ENCODE results near the gene WNT16. TPM values are rescaled to one million over a fixed set of nuclear protein-coding genes. Genes with fewer than 3 reads are reported as not detected.
A peak's percentile ranks its signal among the peaks of the same experiment; 100 is the strongest.

WNT16 gene
- total RNA-seq, 1 donor: under 0.01 TPM

DNA sequence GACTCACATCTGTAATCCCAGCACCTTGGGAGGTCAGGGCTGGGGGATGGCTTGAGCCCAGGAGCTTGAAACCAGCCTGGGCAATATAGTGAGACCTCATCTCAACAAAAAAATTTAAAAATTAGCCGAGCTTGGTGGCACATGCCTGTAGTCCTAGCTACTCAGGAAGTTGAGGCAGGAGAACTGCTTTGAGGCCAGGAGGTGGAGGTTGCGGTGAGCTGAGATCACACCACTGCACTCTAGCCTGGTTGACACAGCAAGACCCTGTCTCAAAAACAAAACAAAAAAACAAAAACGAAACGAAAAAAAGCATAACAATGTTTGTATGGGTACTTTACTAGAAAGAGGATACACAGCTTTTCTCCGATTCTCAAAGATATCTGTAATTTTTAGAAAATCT, 31.8 kb downstream of the WNT16 start:
- H3K27me3 ChIP-seq (ENCODE audit: insufficient read depth, low read length): no peaks in the 10 kb centered on the region
- H3K4me1 ChIP-seq (ENCODE audit: insufficient read depth, low read length): no peaks in the 10 kb centered on the region
- H3K9me3 ChIP-seq (ENCODE audit: low read depth, low read length): no peaks in the 10 kb centered on the region
- no peak overlapping the region for H3K4me2 ChIP-seq (ENCODE audit: insufficient read depth, low read length)
- H2AFZ ChIP-seq (ENCODE audit: low read length): no peak overlapping the region
- TF ChIP-seq, protein P1, sequence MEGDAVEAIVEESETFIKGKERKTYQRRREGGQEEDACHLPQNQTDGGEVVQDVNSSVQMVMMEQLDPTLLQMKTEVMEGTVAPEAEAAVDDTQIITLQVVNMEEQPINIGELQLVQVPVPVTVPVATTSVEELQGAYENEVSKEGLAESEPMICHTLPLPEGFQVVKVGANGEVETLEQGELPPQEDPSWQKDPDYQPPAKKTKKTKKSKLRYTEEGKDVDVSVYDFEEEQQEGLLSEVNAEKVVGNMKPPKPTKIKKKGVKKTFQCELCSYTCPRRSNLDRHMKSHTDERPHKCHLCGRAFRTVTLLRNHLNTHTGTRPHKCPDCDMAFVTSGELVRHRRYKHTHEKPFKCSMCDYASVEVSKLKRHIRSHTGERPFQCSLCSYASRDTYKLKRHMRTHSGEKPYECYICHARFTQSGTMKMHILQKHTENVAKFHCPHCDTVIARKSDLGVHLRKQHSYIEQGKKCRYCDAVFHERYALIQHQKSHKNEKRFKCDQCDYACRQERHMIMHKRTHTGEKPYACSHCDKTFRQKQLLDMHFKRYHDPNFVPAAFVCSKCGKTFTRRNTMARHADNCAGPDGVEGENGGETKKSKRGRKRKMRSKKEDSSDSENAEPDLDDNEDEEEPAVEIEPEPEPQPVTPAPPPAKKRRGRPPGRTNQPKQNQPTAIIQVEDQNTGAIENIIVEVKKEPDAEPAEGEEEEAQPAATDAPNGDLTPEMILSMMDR (IDR thresholded peaks at IDR 0.05; ENCODE audit: extremely low read depth, low read depth, low read length): no peak
- H3K4me3 ChIP-seq (ENCODE audit: insufficient read depth, low read length): no peak overlapping the region
- peaks cover 66% of the 10 kb centered on the region for H3K36me3 ChIP-seq (ENCODE audit: insufficient read depth, low read length)
- H3K79me2 ChIP-seq (ENCODE audit: insufficient read depth, low read length): peaks cover 7% of the 10 kb centered on the region
- no peak for DNase-seq (ENCODE audit: insufficient read length, low spot score, missing footprints)
- H4K20me1 ChIP-seq (ENCODE audit: insufficient read depth, low read length): no peaks in the 10 kb centered on the region
- H3K27ac ChIP-seq (ENCODE audit: low read depth, low read length): no peak overlapping the region

DNA sequence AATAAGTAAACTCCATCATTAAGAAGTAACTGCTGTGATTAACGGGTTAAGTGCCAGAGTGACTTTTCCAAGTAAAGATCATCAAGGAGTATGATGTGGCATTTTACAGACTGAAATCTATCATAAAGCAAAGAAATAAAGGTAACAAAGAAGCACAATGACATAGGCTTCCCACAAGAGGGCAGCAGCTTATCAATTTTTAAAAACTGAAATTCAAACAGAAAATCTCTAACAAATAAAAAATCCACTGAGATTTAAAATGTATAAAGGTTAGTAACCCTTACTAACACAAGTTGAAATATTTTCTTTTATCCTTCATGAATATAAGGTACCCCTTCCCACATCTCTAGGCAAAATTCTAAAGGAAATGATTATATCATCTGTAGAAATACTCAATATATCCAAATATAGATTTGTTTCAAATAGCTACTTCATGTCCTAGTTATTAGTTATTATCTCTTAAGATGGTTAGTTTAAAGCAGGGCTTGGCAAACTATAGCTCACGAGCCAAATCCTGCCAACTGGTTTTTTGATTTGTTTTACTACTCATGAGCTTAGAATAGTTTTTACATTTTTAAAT, 38.1 kb downstream of the WNT16 start:
- TF ChIP-seq, protein P1 (IDR thresholded peaks at IDR 0.05; ENCODE audit: extremely low read depth, low read depth, low read length): peak; percentile 69
- no peak overlapping the region for H3K27ac ChIP-seq (ENCODE audit: low read depth, low read length)
- peaks cover 3% of the 10 kb centered on the region for H4K20me1 ChIP-seq (ENCODE audit: insufficient read depth, low read length)
- no peak overlapping the region for H2AFZ ChIP-seq (ENCODE audit: low read length)
- H3K79me2 ChIP-seq (ENCODE audit: insufficient read depth, low read length): peaks cover 28% of the 10 kb centered on the region
- H3K4me2 ChIP-seq (ENCODE audit: insufficient read depth, low read length): no peak overlapping the region
- no peaks in the 10 kb centered on the region for H3K9me3 ChIP-seq (ENCODE audit: low read depth, low read length)
- no peak overlapping the region for H3K4me3 ChIP-seq (ENCODE audit: insufficient read depth, low read length)
- H3K36me3 ChIP-seq (ENCODE audit: insufficient read depth, low read length): peaks cover 58% of the 10 kb centered on the region
- peaks cover 7% of the 10 kb centered on the region for H3K4me1 ChIP-seq (ENCODE audit: insufficient read depth, low read length)
- no peak for DNase-seq (ENCODE audit: insufficient read length, low spot score, missing footprints)
- no peaks in the 10 kb centered on the region for H3K27me3 ChIP-seq (ENCODE audit: insufficient read depth, low read length)

DNA sequence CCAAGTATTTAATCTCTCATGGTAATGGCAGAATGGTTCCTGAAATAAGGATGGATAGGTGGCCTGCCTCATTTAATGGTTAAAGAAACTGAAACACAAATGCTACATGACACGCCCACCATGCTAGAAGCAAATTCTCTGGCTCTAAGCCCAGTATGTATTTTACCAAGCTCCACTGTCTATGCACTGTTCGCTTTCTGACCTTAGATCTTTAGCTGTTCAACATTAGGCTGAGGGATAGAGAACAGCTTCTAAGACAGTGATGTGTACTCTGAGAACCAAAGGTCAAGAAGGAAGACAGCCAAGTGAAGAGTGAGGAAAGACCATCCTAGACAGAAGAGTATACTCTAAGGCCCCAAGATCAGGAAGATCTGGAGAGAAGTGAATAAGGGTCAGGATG, 40.7 kb downstream of the WNT16 start:
- Histone ChIP-seq H3K36me3 (ENCODE audit: insufficient read depth, low read length) (peaks cover 41% of the 10 kb centered on the region), H2AFZ (ENCODE audit: low read length) (no peak overlapping the region), H3K4me1 (ENCODE audit: insufficient read depth, low read length) (peaks cover 12% of the 10 kb centered on the region), H3K4me3 (ENCODE audit: insufficient read depth, low read length) (no peak overlapping the region), H3K79me2 (ENCODE audit: insufficient read depth, low read length) (peaks cover 30% of the 10 kb centered on the region), H4K20me1 (ENCODE audit: insufficient read depth, low read length) (peaks cover 3% of the 10 kb centered on the region), H3K27ac (ENCODE audit: low read depth, low read length) (no peak overlapping the region), H3K4me2 (ENCODE audit: insufficient read depth, low read length) (no peak overlapping the region), H3K27me3 (ENCODE audit: insufficient read depth, low read length) (no peaks in the 10 kb centered on the region), H3K9me3 (ENCODE audit: low read depth, low read length) (no peaks in the 10 kb centered on the region)
- peak; percentile 76 for DNase-seq (ENCODE audit: insufficient read length, low spot score, missing footprints)
- TF ChIP-seq, protein P1 (IDR thresholded peaks at IDR 0.05; ENCODE audit: extremely low read depth, low read depth, low read length): no peak

DNA sequence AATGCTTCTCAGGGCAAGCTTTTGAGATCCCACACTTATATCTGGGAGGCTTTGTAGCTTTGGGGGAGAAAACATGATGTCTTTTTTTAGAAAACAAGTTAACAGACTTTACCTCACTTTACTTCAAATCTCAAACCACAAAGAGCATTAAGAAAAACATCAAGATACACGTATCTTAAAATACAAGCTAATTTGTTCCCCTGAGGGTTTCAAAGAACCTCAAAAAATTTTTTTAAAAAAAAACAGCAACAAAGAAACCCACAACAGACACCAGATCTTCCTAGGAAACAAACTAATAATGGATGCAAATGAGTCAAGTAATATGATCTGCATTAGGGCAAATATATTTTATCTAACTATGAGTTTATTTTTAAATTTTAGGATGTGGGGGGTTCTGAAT, 42.6 kb downstream of the WNT16 start:
- TF ChIP-seq, protein P1 (IDR thresholded peaks at IDR 0.05; ENCODE audit: extremely low read depth, low read depth, low read length): no peak
- Histone ChIP-seq H3K27ac (ENCODE audit: low read depth, low read length) (no peak overlapping the region), H3K27me3 (ENCODE audit: insufficient read depth, low read length) (no peaks in the 10 kb centered on the region), H3K36me3 (ENCODE audit: insufficient read depth, low read length) (peaks cover 50% of the 10 kb centered on the region), H3K9me3 (ENCODE audit: low read depth, low read length) (no peaks in the 10 kb centered on the region), H3K4me2 (ENCODE audit: insufficient read depth, low read length) (no peak overlapping the region), H3K4me1 (ENCODE audit: insufficient read depth, low read length) (peaks cover 12% of the 10 kb centered on the region), H3K4me3 (ENCODE audit: insufficient read depth, low read length) (no peak overlapping the region), H3K79me2 (ENCODE audit: insufficient read depth, low read length) (peaks cover 30% of the 10 kb centered on the region), H4K20me1 (ENCODE audit: insufficient read depth, low read length) (peaks cover 6% of the 10 kb centered on the region), H2AFZ (ENCODE audit: low read length) (no peak overlapping the region)
- DNase-seq (ENCODE audit: insufficient read length, low spot score, missing footprints): no peak
